HG02973 (cell line): ENCODE measurements around the gene AGBL2.
"Not testable (repeated sequence)": the region's sequence is repeated elsewhere in the genome, so short reads cannot be mapped to it uniquely, and the experiment has no call there.

ENCODE experiments used
- ATAC-seq: cut with Tn5 transposase; IDR thresholded peaks from one replicate; pipeline ENCODE4 v1.9.1; 2021; ENCODE audit warnings: moderate library complexity; ENCODE audit not compliant: unreplicated experiment

Gene AGBL2

DNA sequence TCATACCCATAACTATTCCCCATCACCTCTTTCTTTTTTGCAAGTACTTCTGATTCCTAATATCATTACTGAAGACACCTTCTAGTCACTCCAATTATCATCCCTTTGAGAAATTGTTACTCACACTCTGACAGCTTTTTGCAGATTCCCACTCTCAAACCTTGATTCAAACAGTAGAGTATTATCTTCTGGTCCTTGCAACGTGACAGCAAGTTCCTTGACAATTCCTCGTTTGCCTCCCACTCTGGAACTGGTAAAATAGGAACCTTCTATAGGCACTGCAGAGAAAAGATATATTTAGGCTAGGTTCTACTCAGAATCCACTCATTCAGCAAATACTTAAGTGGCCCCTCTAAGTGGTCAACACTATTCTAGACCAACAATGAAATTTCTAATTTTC lies 23.2 kb downstream of the AGBL2 start:
- ATAC-seq: no peak

DNA sequence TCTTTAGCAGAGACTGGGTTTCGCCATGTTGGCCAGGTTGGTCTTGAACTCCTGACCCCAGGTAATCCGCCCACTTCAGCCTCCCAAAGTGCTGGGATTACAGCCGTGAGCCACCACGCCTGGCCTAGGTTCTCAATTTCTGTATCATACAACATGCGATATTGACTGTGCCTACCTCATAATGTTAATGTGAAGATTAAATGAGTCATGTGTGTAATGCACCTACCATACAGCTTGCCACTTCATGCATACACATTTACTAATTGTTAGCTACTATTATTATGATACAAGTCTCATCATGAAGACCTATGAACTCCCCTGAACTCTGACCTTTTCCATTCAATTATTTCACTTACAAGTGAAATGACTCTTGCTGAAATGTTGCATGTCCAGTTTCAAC lies 25.7 kb downstream of the AGBL2 start:
- ATAC-seq: no peak

DNA sequence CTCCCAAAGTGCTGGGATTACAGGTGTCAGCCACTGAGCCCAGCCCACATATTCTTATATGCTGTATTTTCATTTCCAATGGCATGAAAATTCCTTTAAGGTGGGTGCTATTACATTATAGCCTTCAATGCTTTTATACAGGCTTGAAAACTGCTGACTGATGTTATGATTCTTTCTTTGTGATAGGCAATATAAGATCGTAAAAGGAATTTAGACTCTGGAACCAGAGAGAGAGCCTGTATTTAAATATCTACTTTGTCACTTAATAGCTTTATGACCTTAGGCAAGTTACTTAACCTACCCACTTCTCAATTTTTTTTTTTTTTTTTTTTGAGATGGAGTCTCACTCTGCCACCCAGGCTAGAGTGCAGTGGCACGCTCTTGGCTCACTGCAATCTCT lies 26.2 kb downstream of the AGBL2 start:
- ATAC-seq: no peak

DNA sequence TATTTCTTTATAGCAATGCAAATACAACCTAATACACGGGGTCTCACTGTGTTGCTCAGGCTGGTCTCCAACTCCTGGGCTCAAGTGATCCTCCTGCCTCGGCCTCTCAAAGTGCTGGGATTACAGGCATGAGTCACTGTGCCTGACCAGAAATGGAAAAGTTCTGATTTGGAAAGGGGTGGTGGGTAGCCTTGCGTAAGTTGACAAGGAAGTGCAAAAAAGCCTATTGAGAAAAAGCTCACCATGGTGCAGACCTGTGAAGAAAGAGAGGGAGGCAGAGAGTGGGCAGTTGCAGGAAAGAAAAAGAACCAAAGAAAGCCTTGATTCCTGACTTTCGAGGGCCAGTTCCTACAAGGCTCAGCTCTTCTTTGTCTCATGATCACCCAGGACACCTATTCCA lies 27.1 kb downstream of the AGBL2 start:
- ATAC-seq: no peak

DNA sequence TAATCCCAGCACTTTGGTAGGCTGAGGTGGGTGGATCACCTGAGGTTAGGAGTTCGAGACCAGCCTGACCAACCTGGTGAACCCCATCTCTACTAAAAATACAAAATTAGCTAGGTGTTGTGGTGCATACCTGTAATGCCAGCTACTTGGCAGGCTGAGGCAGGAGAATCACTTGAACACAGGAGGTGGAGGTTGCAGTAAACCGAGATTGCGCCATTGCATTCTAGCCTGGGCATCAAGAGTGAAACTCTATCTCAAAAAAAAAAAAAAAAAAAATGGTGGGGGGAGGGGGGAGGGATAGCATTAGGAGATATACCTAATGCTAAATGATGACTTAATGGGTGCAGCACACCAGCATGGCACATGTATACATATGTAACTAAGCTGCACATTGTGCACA lies 28.5 kb downstream of the AGBL2 start:
- not testable (repeated sequence) for ATAC-seq

DNA sequence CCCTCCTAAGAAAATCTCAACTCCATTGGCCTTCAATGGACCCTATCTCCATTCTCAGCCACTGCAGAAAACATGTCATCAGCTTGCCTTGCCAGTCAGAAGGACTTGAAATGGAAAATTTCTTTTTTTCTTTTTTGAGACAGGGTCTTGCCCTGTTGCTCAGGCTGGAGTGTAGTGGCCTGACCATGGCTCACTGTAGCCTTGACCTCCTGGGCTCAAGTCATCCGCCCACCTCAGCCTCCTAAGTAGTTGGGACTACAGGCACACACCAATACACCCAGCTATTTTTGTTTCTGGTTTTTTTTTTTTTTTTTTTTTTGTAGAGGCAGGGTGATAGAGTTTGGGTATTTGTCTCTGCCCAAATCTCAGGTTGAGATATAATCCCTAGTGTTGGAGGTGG lies 29.0 kb downstream of the AGBL2 start:
- no peak for ATAC-seq

DNA sequence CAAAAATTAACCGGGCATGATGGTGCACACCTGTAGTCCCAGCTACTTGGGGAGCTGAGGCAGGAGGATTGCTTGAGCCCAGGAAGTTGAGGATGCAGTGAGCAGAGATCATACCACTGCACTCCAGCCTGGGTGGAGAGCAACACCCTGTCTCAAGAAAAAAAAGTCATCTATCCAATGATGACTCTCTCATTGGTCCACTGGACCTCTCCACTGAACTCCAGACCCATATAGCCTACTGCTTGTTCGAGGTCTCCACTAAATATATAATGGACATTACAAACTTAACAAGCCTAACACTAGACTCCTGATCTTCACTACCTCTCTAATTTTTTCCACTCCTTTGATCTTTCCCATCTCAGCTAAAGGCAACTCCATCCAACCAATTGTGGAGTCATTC lies 39.3 kb downstream of the AGBL2 start:
- ATAC-seq: no peak

DNA sequence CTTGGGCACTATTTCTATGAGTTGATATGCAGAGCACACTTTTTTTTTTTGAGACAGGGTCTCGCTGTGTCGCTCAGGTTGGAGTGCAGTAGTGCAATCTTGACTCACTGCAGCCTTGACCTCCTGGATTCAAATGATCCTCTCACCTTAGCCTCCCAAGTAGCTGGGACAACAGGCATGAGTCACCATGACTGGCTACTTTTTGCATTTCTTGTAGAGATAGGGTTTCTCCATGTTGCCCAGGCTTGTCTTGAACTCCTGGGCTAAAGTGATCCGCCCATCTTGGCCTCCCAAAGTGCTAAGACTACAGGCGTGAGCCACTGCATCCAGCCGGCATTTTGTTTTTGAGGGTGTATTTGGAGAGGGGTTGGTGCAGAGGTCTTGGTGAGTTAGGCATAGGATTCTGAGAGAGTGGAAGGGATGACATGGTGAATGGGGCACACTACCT lies 42.9 kb downstream of the AGBL2 start:
- no peak for ATAC-seq

DNA sequence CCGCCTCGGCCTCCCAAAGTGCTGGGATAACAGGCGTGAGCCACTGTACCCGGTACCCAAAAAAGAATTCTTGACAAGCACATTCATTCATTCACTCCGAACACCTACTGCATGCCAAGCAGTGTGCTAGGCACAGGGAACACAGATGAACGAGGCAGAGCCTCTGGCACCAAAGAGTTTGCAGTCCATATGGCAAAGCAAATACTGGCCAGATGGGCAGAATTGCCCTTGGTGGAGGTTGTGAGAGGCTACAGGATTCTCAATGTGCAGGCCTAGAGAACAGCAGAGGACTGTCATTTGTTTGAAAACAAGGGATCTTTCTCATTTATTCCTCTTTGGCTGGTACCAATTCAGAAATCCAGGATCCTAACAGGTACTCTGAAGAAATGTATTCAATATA lies 45.3 kb downstream of the AGBL2 start:
- no peak for ATAC-seq

DNA sequence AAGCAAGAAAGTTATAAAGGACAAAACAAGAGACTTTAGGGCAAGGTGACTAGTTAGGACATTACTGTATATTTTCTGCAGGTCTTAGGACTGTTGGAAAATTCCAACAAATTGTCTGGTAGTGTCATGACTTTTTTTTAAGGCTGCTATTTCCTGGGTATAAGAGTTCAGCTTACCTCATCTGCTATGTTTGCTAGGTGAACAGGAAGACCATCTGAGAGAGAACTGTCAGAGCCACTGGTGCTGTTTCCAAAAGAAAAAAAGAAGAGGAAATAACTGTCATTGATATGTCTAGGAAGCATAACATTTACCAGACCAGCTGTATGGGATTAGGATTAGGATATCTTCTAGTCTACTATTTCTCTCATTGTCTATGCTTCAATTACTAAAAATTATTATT lies 46.5 kb downstream of the AGBL2 start:
- no peak for ATAC-seq

DNA sequence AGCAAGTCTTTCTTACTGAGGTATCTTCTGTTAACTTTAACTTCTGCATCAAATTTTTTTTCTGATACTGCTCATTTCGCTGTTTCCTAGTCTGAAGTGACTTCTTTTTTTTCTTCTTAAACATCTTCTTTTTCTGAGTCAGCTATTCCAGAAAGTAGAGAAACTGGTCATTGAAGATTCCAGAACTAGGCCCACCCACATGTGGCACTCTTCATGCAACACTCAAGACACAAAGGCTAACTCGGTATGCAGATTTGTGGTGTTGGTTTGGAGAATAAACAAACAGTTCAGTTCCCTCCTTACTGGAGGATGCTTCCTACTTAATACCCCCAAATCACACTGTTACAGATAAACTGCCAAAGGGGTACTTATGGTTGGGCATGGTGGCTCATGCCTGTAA lies 47.6 kb downstream of the AGBL2 start:
- ATAC-seq: no peak

DNA sequence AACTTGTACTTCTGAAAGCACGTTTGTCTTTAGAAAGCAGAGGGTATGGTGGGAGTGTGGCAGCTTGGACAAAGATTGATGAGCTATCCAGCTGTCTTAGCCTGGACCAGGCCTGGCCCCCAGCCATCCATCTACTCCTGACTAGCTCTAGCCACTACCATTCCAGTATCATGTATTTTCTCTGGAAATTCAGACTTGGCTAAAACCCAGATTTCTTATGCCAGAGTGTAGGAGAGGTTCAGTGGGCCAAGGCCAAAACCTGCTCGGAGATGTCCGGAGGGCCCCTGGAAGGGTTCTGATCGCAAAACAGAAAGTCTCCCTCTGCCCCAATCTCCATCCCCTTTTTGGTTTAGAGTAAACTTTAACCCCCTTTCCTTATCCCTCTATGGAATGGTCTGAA lies 48.0 kb downstream of the AGBL2 start:
- no peak for ATAC-seq

DNA sequence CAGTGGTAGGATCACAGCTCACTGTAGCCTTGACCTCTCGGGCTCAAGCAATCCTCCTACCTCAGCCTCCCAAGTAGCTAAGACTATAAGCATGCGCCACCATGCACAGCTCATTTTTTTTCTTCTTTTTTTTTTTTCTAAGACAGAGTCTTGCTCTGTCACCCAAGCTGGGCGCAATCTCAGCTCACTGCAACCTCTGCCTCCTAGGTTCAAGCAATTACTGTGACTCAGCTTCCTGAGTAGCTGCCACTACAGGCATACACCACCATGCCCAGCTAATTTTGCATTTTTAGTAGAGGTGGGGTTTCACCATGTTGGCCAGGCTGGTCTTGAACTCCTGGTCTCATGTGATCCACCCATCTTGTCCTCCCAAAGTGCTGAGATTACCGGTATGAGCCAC lies 50.2 kb downstream of the AGBL2 start:
- not testable (repeated sequence) for ATAC-seq

DNA sequence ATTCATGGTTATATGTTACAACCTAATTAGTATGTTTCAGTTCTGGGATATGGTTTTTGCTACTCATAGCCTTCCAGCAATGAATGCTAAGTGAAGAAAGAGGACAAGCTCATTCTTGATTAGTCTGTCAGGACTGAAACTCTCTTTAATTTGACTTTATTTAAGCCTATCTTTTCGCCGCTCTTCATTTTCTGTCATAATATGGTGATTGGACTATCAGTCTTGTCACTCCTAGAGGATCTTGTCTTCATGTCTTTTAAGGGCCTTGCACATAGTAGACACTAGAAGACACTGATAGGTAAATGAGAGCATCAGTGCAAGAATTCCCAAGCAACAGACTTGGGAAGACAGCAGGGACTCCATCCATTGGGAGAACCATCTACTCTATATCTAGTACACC lies 53.9 kb downstream of the AGBL2 start:
- no peak for ATAC-seq

DNA sequence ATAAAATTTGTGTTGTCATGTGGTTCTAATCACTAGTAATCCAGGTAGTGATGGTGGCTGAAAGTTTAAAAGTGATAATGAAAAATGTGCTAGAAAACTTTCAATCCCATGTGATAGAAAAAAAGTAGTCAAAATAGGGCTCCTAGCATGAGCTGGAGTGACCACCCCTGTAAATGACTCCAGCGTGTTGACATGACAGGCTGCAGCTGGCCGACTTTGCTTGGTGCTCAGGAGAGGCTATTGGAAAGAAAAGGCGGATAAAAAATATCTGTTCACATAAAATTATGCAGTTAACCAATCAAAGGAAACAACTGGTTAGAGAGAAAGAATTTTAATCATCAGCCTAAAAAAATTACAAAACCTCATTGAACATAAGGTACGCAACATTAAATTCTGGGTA lies 55.9 kb downstream of the AGBL2 start:
- no peak for ATAC-seq

DNA sequence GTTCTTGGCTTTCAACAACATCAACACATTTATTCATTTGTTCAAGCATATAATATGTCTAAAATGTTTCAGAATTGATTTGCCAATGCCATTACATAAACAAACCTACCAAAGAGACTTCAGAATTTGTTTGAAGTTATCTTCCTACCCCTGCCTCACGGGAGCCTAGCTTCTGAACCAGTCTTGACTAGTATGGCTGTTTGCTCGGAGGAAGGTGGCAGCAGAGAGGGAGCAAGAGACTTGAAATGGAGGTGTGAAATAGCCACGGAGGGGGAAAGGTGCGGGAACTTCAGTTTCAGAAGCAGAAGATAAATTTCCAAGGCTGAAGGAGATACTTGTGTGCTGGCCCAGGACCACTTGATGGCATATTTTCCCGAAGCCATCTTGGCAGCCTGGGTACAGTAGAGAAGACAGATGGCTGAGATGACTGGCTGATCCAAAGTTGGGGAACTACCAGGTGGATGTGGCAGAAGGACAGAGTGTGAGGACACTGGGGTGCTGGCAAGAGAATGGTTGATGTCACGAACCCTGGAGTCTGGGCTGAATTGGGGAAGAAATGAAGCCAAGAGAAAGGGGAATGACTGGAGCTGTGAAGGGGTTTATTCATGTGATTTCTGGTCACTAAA lies 58.8 kb downstream of the AGBL2 start:
- no peak for ATAC-seq

DNA sequence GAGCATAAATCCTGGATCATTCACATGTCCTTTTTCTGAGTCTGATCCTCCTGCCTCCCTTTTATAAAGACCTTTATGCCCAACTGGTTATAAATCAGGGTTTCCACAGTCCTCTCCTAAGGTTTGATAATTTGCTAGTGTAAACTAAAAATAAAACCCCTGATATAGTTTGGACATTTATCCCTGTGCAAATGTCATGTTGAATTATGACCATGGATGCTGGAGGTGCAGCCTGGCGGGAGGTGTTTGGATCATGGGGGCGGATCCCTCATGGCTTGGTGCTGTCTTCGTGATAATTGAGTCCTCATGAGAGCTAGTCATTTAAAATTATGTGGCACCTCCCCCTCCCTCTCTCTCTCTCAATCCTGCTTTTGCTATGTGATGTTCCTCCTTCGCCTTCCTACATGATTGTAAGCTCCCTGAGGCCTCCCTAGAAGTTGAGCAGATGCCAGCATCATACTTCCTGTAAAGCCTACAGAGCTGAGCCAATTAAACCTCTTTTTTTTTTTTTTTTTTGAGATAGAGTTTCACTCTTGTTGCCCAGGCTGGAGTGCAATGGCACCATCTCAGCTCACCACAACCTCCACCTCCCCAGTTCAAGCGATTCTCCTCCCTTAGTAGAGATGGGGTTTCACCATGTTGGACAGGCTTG lies 63.2 kb downstream of the AGBL2 start:
- ATAC-seq: no peak

DNA sequence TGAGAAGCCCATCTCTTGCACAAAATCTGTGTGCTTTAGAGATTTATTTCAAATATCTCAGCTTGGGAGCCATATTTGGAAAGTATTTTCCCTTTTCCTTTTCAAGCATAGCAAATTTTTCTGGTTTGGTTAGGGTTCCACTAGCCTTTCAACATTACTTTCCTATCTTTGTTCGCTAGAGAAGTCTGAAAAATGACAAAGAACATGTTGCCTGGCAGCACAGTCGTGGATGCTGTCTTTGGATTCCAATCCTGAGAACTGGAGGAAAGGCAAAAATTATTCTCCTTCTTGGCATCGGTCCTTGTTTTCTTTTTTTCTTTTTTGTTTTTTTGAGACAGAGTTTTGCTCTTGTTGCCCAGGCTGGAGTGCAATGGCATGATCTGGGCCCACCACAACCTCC lies 65.9 kb downstream of the AGBL2 start:
- no peak for ATAC-seq

DNA sequence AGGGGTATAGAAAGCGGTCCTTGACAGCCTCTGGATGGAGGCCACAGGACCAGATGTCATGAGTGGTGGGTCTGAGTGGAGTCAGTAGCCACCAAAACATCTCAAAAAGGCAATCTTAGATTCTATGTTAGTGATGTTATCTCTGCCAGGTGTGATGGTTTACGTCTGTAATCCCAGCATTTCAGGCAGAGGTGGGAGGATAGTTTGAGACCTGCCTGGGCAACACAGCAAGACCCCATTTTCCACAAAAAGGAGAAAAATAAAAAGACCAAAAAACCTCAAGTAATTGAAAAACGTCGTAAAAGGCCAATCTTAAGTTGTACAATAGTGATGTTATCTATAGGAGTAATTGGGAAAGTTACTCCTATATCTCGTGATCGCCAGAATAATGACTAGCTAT lies 69.2 kb downstream of the AGBL2 start:
- no peak for ATAC-seq

DNA sequence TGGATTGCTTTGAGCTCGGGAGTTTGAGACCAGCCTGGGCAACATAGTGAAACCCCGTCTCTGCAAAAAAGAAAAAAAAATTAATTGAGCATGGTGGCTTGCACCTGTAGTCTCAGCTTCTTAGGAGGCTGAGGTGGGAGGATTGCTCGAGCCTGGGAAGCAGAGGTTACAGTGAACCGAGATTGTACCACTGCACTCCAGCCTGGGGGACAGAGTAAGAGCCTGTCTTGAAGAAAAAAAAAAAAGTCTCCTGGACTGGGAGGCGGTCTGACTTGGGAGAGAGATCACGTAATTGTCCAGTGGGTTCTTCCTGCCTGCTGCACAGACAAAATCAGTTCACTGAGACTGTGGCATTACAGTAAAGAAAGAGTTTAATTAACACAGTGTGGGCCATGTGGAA lies 69.7 kb downstream of the AGBL2 start:
- ATAC-seq: no peak

DNA sequence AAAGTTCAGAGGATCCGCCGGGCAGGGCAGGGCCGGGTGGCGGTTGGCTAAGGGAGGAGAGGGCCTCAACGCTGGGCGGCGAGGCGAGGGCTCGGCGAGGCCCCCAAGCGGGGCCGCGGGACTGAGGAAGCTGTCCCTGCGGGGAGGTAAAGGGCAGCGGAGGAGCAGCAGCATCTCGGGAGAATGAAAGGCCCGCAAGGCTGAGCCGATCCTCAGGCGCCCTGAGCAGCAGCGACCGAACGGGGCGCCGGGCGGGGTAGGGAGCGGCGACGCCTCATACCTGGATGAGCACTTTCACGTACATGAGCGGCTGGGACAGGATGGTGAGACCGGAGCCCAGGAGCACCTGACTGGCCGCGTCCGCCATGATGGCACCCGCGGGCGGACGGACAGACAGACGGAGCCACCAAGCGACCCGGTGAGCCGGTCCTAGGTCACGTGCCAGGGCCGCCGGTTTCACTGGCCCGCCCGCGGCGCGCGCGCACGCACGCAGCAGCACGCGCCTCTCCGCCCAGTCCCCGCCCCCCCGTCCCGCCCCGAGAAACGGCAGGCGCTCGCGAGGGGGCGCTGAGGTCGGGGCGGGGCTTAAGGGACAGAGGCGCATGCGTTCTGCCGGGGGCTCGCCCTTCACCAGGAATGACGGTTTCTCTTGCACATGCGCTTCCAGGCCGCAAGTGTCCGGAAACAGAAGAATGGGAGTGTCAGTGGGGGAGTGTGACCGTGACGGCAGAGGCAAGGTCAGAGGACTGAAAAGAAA lies 72.9 kb downstream of the AGBL2 start, which contains the start of gene MTCH2:
TSS of gene MTCH2 (minus strand) at position 461 of the 757 bp plus-strand sequence. CDS start at position 367, 94 bp downstream.
- ATAC-seq: peak; percentile 89

DNA sequence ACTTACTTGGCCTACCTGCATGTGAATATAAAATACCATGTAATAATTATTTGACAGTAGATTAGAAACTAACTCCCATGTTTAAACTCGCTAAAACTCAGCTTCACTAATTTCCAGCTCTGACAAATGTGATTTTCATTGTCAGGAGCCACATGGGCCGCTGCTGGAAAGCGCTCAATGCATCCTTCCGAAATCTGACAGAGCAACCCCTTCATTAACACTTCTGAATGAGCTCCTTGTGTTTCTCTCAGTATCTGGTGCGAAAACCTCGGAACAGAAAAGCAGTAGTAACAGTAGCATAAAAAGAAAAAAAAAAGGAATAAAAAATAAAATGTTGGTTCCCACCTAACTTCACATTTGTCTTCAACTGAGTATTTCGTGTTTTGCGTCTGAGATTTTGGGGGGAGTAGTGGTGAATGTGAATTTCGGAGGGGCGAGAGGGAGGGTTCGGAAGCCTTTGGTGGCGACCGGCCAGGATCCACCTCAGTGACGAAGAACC lies 73.5 kb downstream of the AGBL2 start:
- ATAC-seq: no peak
